HepG2 (cell line): ENCODE data around the gene DENND5A.

Source experiments
- CREB1 ChIP-seq, 2 experiments: fragments of 450-650 bp in 1 of 2; IDR thresholded peaks; 2 replicates each; pipeline ENCODE4 v1.6.1; 2016 to 2017; ENCODE audit warnings: control low read depth in 1 of 2, mild to moderate bottlenecking in 1 of 2, missing compliant biosample characterization in 1 of 2, missing genetic modification characterization in 1 of 2
- HNRNPH1 ChIP-seq: fragments of 200-400 bp; formaldehyde crosslinking; optimal IDR thresholded peaks from 2 replicates; pipeline ENCODE3; 2017; ENCODE audit warnings: mild to moderate bottlenecking, low read depth, low read length

- TF ChIP-seq HNRNPH1, result no peak
- no peak for TF ChIP-seq CREB1 (IDR thresholded peaks at IDR 0.05)
- TF ChIP-seq CREB1 (CRISPR knock-in tag; IDR thresholded peaks at IDR 0.05), result no peak
Measured at GRCh38 chr11:9148035-9148434, 117.1 kb downstream of the DENND5A start.
